NCI-H526 treated with DMSO at 0.1 percent for 48 hours (cell line): ENCODE measurements around the gene SLC6A7.
A peak's percentile ranks its signal among the peaks of the same experiment; 100 is the strongest.

Experiments used
- DNase-seq: peaks from one replicate; lab custom pipeline; 2025; lab: John Stamatoyannopoulos, UW

Gene SLC6A7

GRCh38 chr5:150195736-150196485 lies 6.0 kb downstream of the SLC6A7 start:
- no peak for DNase-seq

DNA sequence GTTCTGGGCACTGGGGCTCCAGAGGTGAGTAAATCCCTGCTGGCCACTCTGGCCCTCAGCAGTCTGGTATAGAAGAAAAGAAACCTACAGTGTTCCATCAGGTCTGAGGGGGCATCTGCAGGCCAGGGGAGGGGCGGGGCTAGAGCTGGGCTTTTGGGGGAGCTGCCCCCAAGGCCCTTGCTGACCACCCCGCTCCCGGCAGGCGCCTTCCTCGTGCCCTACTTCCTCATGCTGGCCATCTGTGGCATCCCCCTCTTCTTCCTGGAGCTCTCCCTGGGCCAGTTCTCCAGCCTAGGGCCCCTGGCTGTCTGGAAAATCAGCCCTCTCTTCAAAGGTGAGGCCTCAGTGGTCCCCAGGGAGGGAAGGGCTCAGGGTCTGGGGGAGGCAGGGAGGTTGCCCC lies 6.7 kb downstream of the SLC6A7 start:
- DNase-seq, result no peak

- no peak for DNase-seq
Observed at GRCh38 chr5:150196986-150197385, 7.1 kb downstream of the SLC6A7 start.

DNA sequence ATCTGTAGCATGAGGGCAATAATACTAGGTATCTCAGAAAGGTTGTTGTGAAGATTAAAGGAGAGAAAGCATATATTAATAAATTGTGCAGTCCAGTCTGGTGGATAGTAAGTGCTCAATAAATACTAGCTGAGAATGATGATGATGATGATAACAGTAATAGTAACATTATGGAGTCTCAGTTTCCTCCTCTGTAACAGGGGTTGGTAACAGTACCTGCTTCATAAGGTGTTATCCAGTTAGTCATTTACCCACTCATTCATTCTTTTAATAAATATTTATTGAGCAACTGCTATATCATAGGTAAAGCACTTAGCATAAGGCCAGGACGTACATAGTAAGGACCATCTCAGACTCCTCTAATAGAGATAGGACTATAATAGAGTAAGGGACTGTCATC lies 7.6 kb downstream of the SLC6A7 start:
- no peak for DNase-seq

GRCh38 chr5:150202501-150202900 lies 12.6 kb downstream of the SLC6A7 start:
- no peak for DNase-seq

DNA sequence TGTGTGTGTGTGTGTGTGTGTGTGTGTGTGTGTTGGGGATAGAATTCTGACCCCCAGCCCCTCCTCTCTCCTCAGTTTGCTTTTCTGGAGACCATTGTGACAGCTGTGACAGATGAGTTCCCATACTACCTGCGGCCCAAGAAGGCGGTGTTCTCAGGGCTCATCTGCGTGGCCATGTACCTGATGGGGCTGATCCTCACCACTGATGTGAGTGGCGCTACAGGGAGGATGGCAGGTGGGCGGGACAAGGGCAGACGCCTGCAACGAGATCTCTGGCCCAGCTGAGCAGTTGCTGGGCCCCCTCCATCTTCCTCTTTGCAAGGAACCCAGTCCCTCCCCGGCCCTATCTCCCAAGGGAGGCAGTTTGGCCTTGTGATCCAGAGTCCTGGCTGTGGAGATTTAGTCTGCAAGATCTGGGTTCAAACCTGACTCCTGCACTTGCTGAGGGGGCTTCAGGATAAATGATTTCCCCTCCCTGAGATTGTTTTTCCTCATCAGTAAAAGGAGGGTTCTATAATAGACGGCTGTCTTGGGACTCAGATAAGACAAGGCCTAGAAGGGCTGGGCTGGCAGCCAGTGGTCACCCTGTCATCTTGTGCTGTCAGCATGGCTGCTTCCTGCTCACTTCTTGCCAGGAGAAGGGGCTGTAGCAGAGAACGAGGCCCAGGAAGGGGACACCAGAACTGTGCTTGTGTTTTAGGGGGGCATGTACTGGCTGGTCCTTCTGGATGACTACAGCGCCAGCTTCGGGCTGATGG lies 14.1 kb downstream of the SLC6A7 start:
- no peak for DNase-seq

- DNase-seq, result no peak
Observed at GRCh38 chr5:150204590-150204960, 14.7 kb downstream of the SLC6A7 start.

DNA sequence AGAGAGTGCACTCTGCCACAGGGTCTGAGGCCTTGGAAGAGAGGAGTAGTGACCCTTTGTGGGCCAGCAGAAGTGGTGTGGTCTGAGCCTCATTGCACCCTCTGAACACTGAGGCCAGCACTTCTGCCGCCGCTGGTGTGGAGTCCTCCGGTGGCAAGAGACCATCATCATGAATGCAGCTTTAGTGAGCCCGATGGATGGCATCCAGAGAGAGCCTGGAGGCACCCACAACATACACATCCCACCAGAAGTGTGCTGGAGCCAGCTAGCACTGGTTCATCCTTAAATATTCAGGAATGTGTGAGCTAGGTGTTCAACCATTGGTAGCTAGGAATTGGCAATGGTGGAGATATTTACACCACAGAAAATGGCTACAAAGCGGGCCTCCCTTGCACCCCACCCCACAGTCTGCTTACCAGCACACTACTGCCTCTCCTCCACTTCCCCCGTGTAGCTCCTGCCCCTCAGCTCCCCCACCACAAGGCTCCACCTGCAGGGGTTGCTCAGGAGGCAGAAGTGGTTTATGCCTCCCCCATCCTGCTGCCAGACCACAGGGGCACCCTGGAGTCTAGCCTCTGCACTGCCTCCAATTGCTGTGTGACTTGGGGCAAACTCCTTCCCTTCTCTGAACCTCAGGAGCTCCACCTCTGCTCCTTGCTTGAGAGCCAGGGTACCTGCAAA lies 16.4 kb downstream of the SLC6A7 start:
- no peak for DNase-seq

GRCh38 chr5:150206779-150207115 lies 16.9 kb downstream of the SLC6A7 start:
- DNase-seq, result no peak

DNA sequence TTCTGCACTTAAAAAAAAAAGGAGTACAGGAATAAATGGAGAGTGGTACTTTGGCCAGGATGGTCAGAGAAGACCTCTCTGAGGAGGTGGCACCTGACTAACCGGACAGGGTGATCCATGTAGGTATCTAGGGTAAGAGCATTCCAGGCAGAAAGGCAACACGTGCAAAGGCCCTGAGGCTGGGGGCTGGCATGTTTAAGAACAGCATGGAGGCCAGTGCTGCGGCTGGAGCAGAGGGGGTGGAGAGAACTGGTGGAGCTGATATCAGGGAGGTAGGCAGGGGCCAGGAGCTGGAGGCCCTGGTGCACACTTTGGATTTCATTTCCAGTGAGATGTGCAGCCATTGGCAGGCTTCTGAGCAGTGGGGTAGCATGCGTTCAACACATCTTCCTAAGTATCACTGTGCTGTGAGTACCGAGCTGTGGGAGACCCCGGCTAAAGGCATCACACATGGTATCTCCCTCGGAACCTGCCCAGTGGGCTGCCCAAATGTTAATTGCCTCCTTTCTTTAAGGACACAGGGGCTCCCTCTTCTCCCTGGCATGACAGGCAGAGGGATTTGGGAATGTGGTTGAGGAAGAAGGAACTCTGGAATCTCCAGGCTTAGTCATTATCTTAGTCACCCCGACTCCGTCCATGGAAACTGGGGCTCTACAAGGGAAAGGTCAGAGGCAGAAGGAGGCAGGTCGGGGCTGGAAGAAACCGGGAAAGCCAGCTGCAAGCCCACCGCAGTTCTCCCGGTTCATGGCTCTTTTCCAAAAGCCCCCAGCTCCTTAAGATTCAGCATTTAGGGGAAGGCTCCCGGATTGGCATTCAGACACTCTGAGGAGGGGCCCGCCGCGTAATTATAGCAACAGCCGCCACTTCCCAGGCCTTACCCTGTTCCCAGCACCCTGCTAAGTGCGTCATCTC lies 18.6 kb downstream of the SLC6A7 start:
- no peak for DNase-seq

DNA sequence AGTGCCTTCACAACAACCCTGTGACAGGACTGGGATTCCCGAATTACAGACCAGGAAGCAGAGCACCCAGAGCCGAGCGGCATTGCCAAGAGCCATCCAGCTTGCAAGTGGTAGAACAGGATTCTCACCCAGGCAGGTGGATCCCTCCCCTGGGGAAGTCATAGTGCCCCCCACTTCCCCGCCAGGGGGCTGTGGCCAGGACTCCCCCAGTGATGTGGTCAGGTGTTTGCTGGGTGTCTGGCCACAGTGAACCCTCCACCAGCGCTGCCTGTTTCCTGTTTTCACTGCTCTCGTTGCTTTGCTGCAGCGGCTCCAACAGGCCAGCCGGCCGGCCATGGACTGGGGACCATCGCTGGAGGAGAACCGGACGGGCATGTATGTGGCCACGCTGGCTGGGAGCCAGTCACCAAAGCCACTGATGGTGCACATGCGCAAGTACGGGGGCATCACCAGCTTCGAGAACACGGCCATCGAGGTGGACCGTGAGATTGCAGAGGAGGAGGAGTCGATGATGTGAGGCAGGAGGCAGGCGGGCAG lies 19.3 kb downstream of the SLC6A7 start:
- no peak for DNase-seq

GRCh38 chr5:150210644-150211043 lies 20.8 kb downstream of the SLC6A7 start:
- DNase-seq, result no peak

DNA sequence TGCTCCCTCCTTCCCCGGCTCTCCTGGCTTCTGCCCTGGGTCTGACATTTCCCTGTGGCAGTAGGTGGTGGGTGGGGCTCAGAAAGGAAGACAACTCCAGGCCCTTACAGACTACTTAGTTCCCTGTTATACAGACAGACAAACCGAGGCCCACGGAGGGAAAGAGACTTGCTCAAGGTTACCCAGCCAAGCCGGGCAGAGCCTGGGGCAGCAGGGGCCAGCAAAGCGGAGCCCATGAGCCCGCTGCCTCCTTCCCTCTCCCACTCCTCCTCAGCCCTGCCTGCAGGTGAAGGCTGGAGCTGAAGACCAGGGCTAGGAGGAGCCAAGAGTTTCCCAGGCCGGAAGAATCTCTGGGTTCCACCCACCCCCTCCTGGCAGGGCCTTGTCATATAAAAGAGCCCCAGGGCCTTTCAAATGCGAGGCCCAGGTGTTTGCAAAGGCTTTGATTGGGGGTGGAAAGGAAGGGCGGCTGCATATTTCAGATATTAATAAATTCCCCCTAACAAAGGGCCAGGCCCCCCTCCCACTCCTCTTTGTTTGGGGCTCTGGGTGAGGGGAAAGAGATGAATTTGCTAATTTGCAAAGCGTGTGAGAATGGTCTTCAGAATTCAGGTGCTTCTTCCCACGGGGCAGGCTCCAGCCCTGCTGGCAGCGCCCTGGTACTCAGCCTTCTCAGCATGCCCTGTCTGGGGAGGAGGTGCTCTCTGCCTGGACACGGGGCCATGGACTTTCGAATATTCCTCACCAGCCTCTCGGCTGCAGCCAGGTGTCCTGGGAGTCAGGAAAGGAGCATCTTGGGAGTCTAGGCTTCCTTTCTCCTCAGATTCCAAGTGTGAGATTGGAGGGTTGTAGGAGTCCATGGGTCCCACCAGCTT lies 21.5 kb downstream of the SLC6A7 start:
- no peak for DNase-seq

DNA sequence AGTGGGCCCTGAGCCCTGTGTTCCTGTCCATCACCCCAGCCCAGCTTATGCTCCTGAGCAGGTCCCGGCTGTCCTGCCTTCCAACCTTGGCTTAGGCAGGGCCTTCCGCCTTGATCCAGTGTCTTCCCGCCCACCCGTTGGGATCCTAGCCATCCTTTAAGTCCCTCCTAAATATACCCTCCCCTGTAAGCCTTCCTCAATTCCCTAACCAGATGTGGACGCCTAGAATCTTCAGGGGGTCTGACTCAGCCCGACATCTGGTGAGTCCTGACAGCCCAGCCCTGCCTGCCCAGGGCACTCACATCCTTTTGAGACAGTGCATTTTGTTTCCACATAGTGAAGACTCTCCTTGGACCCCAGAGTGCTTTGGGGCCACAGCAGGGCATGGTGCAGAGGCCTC lies 23.7 kb downstream of the SLC6A7 start:
- DNase-seq, result no peak

- no peak for DNase-seq
Observed at GRCh38 chr5:150214289-150214688, 24.4 kb downstream of the SLC6A7 start.

GRCh38 chr5:150215979-150216944 lies 26.4 kb downstream of the SLC6A7 start:
- no peak for DNase-seq

DNA sequence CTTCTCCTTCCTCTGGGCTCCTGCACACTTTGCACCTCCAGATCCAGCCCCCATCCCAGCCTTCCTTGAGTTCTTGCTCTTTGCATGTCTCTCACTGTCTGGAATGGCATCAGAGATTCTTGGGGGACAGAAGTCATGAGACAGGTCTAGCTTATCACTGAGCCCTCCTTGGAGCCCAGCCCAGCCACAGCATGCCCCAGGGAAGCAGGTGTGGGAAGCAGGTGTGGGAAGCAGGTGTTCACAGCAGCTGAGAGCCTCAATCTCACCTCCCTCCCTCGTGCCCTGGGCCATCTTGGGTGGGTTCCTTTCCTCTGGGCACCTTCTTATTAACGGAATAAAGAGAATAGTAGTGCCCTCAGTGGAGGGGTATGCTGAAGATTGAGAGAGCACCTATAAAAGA lies 27.2 kb downstream of the SLC6A7 start:
- DNase-seq, result no peak

GRCh38 chr5:150217873-150218692 lies 28.2 kb downstream of the SLC6A7 start:
- DNase-seq, result peak; percentile 24

- no peak for DNase-seq
Observed at GRCh38 chr5:150218693-150219035, 28.8 kb downstream of the SLC6A7 start.
